Keratinocyte (primary cell): ENCODE results near the gene PTPRZ1.

Experiments used
- EZH2 ChIP-seq: IDR thresholded peaks from one replicate; pipeline ENCODE4 v1.6.1; 2012; ENCODE audit warnings: inconsistent platforms, mild to moderate bottlenecking, low read length, moderate library complexity
- TF ChIP-seq, protein P1 (sequence below), 3 experiments: IDR thresholded peaks in 1 of 3; conservative IDR thresholded peaks in 1 of 3; optimal IDR thresholded peaks in 1 of 3; 2 replicates in 2 of 3; 3 replicates in 1 of 3; pipeline versions ENCODE3 to v1.5.1; 2011; ENCODE audit warnings: low read length in 3 of 3, mild to moderate bottlenecking in 3 of 3, moderate library complexity in 2 of 3, control low read depth in 1 of 3, inconsistent platforms in 1 of 3; ENCODE audit not compliant: insufficient read depth in 2 of 3; ENCODE audit errors: extremely low read depth in 1 of 3

DNA sequence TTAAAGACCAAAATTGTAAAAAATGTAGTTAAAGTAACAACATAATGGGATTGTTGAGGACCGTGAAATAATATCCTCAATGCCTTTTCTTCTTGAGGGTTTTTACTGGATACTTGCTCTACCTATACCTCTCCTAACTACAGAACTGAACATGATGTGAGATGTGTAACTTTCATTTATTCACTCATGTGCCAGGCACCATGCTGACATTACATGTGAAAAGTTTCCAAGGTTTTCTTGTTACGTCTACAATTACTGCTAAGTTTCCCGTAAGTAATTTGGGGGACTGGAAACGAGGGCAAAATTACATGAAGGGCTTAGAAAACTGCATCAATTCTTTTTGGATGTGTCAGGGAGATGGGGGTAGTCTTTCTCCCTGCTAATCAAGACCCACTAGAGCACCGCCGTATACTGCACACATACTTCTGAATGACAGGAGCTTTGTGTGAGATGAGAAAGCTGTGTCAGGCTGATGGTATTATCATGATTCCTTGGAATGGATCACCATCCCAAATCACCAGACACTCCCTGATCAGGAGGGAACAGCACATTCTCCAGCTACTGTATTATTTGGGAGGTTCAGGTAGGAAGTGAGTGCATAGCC, 41.8 kb downstream of the PTPRZ1 start:
- TF ChIP-seq, protein P1, sequence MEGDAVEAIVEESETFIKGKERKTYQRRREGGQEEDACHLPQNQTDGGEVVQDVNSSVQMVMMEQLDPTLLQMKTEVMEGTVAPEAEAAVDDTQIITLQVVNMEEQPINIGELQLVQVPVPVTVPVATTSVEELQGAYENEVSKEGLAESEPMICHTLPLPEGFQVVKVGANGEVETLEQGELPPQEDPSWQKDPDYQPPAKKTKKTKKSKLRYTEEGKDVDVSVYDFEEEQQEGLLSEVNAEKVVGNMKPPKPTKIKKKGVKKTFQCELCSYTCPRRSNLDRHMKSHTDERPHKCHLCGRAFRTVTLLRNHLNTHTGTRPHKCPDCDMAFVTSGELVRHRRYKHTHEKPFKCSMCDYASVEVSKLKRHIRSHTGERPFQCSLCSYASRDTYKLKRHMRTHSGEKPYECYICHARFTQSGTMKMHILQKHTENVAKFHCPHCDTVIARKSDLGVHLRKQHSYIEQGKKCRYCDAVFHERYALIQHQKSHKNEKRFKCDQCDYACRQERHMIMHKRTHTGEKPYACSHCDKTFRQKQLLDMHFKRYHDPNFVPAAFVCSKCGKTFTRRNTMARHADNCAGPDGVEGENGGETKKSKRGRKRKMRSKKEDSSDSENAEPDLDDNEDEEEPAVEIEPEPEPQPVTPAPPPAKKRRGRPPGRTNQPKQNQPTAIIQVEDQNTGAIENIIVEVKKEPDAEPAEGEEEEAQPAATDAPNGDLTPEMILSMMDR (optimal IDR thresholded peaks at IDR 0.05 in 1 of 3, IDR thresholded peaks at IDR 0.05 in 1 of 3, conservative IDR thresholded peaks at IDR 0.05 in 1 of 3; ENCODE audit: extremely low read depth in 1 of 3, insufficient read depth in 2 of 3, low read length in 3 of 3), result no peak
- TF ChIP-seq EZH2, result no peak
